Astrocyte of the spinal cord (primary cell): ENCODE results near the gene CDK13.

Experiments
- DNase-seq: peaks from one replicate; pipeline ENCODE4 v3.0.0; 2011; ENCODE audit warnings: low read depth, low spot score
- H3K4me3 ChIP-seq: 2 replicates; pipeline ENCODE4 v1.5.1; 2011; ENCODE audit warnings: low read depth, mild to moderate bottlenecking, low read length, moderate library complexity
- in situ Hi-C: cut with HindIII; loops from 2 replicates; pipeline ENCODE4 v1.10.0; 2017; ENCODE audit warnings: low sequenced_read_pairs
- TF ChIP-seq, protein P1 (sequence below): IDR thresholded peaks from 2 replicates; pipeline ENCODE4 v1.5.1; 2012; ENCODE audit warnings: low read depth, mild to moderate bottlenecking, low read length, inconsistent platforms

Gene CDK13

DNA sequence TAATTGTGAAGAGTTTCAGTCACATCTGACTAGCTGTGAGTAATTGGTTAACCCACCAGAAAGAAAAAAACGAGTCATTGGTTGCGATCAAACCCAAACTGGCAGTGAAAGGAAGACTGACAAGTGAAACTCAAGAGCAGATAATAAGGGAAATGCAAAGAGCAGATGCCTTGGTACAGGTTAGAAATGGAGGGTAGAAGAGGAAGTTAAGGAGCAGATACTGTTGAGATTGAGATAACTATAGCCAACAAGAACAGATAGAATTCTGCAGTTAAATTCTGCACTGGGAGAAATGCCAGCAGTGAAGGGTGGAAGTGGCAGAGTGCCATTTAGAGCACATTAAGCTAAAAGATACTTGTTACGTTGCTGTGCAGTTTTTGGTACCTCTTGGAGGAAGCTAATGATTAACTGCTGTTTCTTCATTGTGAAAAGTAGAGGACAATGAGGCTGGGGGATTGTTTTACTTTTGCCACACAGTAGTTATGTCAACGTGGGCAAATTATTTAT is 65.8 kb downstream of the CDK13 start:
- H3K4me3 ChIP-seq: no peak overlapping the region
- DNase-seq: peak; percentile 60
- TF ChIP-seq, protein P1, sequence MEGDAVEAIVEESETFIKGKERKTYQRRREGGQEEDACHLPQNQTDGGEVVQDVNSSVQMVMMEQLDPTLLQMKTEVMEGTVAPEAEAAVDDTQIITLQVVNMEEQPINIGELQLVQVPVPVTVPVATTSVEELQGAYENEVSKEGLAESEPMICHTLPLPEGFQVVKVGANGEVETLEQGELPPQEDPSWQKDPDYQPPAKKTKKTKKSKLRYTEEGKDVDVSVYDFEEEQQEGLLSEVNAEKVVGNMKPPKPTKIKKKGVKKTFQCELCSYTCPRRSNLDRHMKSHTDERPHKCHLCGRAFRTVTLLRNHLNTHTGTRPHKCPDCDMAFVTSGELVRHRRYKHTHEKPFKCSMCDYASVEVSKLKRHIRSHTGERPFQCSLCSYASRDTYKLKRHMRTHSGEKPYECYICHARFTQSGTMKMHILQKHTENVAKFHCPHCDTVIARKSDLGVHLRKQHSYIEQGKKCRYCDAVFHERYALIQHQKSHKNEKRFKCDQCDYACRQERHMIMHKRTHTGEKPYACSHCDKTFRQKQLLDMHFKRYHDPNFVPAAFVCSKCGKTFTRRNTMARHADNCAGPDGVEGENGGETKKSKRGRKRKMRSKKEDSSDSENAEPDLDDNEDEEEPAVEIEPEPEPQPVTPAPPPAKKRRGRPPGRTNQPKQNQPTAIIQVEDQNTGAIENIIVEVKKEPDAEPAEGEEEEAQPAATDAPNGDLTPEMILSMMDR: no peak
- in situ Hi-C loops: no loop called here

- DNase-seq: no peak
- TF ChIP-seq, protein P1: no peak
- no peak overlapping the region for H3K4me3 ChIP-seq
- in situ Hi-C loops: no loop called here
Observed at GRCh38 chr7:40019558-40019957, 69.5 kb downstream of the CDK13 start.

DNA sequence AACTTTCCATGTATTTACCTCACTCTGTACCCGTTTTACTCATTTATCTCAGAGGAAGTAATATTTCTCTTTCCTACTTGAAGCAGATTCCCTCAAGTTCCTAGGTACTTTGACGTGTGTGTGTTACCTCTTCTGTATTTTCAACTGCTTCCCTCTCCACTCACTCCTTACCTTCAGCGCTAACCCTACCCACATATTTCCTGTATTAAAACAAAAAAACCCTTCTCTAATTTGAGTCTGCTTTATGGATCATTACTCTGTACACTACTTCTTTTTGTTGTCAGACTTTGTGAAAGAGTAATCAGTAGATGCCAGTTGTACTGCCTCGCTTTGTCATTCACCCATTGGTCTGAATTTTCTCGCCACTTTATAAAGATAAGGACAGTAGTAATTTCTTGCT is 74.0 kb downstream of the CDK13 start:
- in situ Hi-C loops: no loop called here
- TF ChIP-seq, protein P1: no peak
- H3K4me3 ChIP-seq: no peak overlapping the region
- DNase-seq: no peak

- H3K4me3 ChIP-seq: no peak overlapping the region
- in situ Hi-C loops: no loop called here
- TF ChIP-seq, protein P1: no peak
- DNase-seq: no peak
Observed at GRCh38 chr7:40024841-40025240, 74.8 kb downstream of the CDK13 start.

DNA sequence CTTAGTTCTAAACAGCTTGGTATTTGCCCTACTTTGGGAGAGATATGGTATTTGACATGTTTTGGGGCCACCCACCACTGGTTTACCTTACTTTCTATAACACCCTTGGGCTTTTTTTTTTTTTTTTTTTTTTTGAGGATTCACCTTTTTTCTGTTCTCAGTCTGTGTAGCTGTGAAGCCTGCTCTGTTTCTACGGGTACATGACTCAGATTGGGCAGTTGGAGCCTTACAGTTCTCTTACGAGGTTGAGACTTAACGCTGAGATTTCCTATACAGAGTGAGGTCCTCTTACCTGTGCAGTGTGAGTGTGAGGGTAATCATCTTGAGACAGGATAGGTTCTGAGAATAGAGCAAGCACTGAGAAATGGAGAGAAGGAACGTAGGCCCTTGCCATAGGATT is 77.5 kb downstream of the CDK13 start:
- in situ Hi-C loops: no loop called here
- no peak for DNase-seq
- TF ChIP-seq, protein P1: no peak
- no peak overlapping the region for H3K4me3 ChIP-seq

- H3K4me3 ChIP-seq: no peak overlapping the region
- in situ Hi-C loops: no loop called here
- DNase-seq: no peak
- TF ChIP-seq, protein P1: no peak
Observed at GRCh38 chr7:40033826-40034225, 83.8 kb downstream of the CDK13 start.

- in situ Hi-C loops: no loop called here
- no peak for DNase-seq
- TF ChIP-seq, protein P1: no peak
- no peak overlapping the region for H3K4me3 ChIP-seq
Observed at GRCh38 chr7:40041456-40041855, 91.4 kb downstream of the CDK13 start.
